Smooth muscle cell (in vitro differentiated cells): ENCODE measurements around the gene RHOH. TPM values are rescaled to one million over a fixed set of nuclear protein-coding genes. Genes with fewer than 3 reads are reported as not detected.

ENCODE experiments used
- DNase-seq: peaks from one replicate; lab custom pipeline; 2025; ENCODE audit not compliant: unreplicated experiment; lab: John Stamatoyannopoulos, UW
- H2AFZ ChIP-seq: fragments of 200-600 bp; sonication (generic); 2 replicates; pipeline ENCODE4 v1.6.0; 2016; ENCODE audit warnings: antibody characterized with exemption, low read depth, mild to moderate bottlenecking
- H3F3A ChIP-seq: fragments of 200-600 bp; sonication (generic); 2 replicates; pipeline ENCODE4 v1.6.0; 2017; ENCODE audit warnings: antibody characterized with exemption, low read depth
- H3K27ac ChIP-seq: fragments of 200-600 bp; sonication (generic); 2 replicates; pipeline ENCODE4 v1.5.1; 2016; ENCODE audit warnings: low read depth, mild to moderate bottlenecking
- H3K27me3 ChIP-seq: fragments of 200-600 bp; sonication (generic); 2 replicates; pipeline ENCODE4 v1.6.1; 2016; ENCODE audit warnings: low read depth, mild to moderate bottlenecking
- H3K36me3 ChIP-seq: fragments of 200-600 bp; sonication (generic); 2 replicates; pipeline ENCODE4 v1.5.1; 2016; ENCODE audit warnings: low read depth
- H3K4me1 ChIP-seq: fragments of 200-600 bp; sonication (generic); 2 replicates; pipeline ENCODE4 v1.5.1; 2016; ENCODE audit warnings: low read depth
- H3K4me2 ChIP-seq: fragments of 200-600 bp; sonication (generic); 2 replicates; pipeline ENCODE4 v1.6.0; 2016; ENCODE audit warnings: mild to moderate bottlenecking
- H3K4me3 ChIP-seq: fragments of 200-600 bp; sonication (generic); 2 replicates; pipeline ENCODE4 v1.5.1; 2016; ENCODE audit warnings: mild to moderate bottlenecking
- H3K79me2 ChIP-seq: fragments of 200-600 bp; sonication (generic); 2 replicates; pipeline ENCODE4 v1.6.0; 2016; ENCODE audit warnings: low read depth, mild to moderate bottlenecking
- H3K9ac ChIP-seq: fragments of 200-600 bp; sonication (generic); 2 replicates; pipeline ENCODE4 v1.6.0; 2016; ENCODE audit warnings: low read depth
- H3K9me3 ChIP-seq: fragments of 200-600 bp; sonication (generic); replicated peaks from 2 replicates; pipeline ENCODE4 v1.5.1; 2016; ENCODE audit warnings: low read depth
- H4K20me1 ChIP-seq: fragments of 200-600 bp; sonication (generic); 2 replicates; pipeline ENCODE4 v1.6.0; 2016; ENCODE audit warnings: low read depth
- CTCF ChIP-seq: fragments of 200-600 bp; sonication (generic); IDR thresholded peaks from 2 replicates; pipeline ENCODE4 v1.5.1; 2017; ENCODE audit warnings: borderline replicate concordance, mild to moderate bottlenecking, antibody characterized with exemption; ENCODE audit not compliant: insufficient read depth, poor library complexity, severe bottlenecking
- WGBS: methylation state at CpG from one replicate; pipeline ENCODE4 v1.1.7; 2016; ENCODE audit warnings: low lambda C conversion rate; 5-methylcytosine and 5-hydroxymethylcytosine counted together
- polyA plus RNA-seq: library from polyadenylated mRNA; unstranded; fragments of >200 nt; fragmentation: Nextera tagmentation; extraction: Ambion mirVana; gene quantifications from 2 replicates; pipeline ENCODE4 v1.2.1, GENCODE V29; 2016
- total RNA-seq: library from RNA; depleted of rRNA; stranded (reverse); fragments of >200 nt; gene quantifications from 2 replicates; pipeline ENCODE4 v1.2.3, GENCODE V29; 2014

RHOH gene
- total and polyA plus RNA-seq, 2 experiments from 2014 or later: 0.46 TPM; not detected in 1

GRCh38 chr4:40283413-40283812 lies 86.6 kb downstream of the RHOH start:
- H4K20me1 ChIP-seq: no peaks in the 10 kb centered on the region

GRCh38 chr4:40283968-40284367 lies 87.1 kb downstream of the RHOH start:
- Histone ChIP-seq H3K79me2 (no peaks in the 10 kb centered on the region), H3K4me2 (no peak overlapping the region), H3K4me3 (no peak overlapping the region), H4K20me1 (no peaks in the 10 kb centered on the region), H2AFZ (no peak overlapping the region), H3K36me3 (no peaks in the 10 kb centered on the region), H3K4me1 (no peaks in the 10 kb centered on the region), H3K27me3 (no peaks in the 10 kb centered on the region), H3F3A (no peaks in the 10 kb centered on the region), H3K9ac (peak overlapping the region; percentile 54), H3K9me3 (no peaks in the 10 kb centered on the region), H3K27ac (peak overlapping the region; percentile 79)
- WGBS: 52% methylated on average over 10 of the region's 10 CpGs
- no peak for TF ChIP-seq CTCF
- no peak for DNase-seq

More at GRCh38 chr4:40283413-40283812, 86.6 kb downstream of the RHOH start:
- H3F3A ChIP-seq: no peaks in the 10 kb centered on the region
- H3K4me2 ChIP-seq: no peak overlapping the region
- TF ChIP-seq CTCF: no peak
- no peaks in the 10 kb centered on the region for H3K4me1 ChIP-seq
- H3K9ac ChIP-seq: no peak overlapping the region
- peak overlapping the region; percentile 72 for H3K27ac ChIP-seq
- H2AFZ ChIP-seq: no peak overlapping the region
- 72% methylated on average over 10 of the region's 10 CpGs for WGBS
- H3K79me2 ChIP-seq: no peaks in the 10 kb centered on the region
- H3K27me3 ChIP-seq: no peaks in the 10 kb centered on the region
- H3K4me3 ChIP-seq: no peak overlapping the region
- DNase-seq: no peak
- no peaks in the 10 kb centered on the region for H3K36me3 ChIP-seq
- no peaks in the 10 kb centered on the region for H3K9me3 ChIP-seq

- 87% methylated on average over 5 of the region's 5 CpGs for WGBS
- Histone ChIP-seq H3K79me2 (no peaks in the 10 kb centered on the region), H3K4me1 (no peaks in the 10 kb centered on the region)
Observed at GRCh38 chr4:40285692-40286091, 88.9 kb downstream of the RHOH start.

More at GRCh38 chr4:40285692-40286091, 88.9 kb downstream of the RHOH start:
- H3K4me3 ChIP-seq: no peak overlapping the region
- no peaks in the 10 kb centered on the region for H4K20me1 ChIP-seq
- no peaks in the 10 kb centered on the region for H3K27me3 ChIP-seq
- no peak for DNase-seq
- no peaks in the 10 kb centered on the region for H3K36me3 ChIP-seq
- H3K27ac ChIP-seq: no peak overlapping the region
- no peak overlapping the region for H3K9ac ChIP-seq
- no peak for TF ChIP-seq CTCF
- H3K9me3 ChIP-seq: no peaks in the 10 kb centered on the region
- H2AFZ ChIP-seq: no peak overlapping the region
- no peak overlapping the region for H3K4me2 ChIP-seq
- no peaks in the 10 kb centered on the region for H3F3A ChIP-seq
